HepG2 (cell line): Measurements from ENCODE around the gene HK2. TPM values are rescaled to one million over a fixed set of nuclear protein-coding genes. Genes with fewer than 3 reads are reported as not detected.

Experiments
- EED ChIP-seq: sonication (generic); formaldehyde crosslinking; IDR thresholded peaks from 2 replicates; pipeline ENCODE4 v1.5.0; 2020; ENCODE audit warnings: mild to moderate bottlenecking, missing genetic modification reagents
- GTF3A ChIP-seq: sonication (generic); formaldehyde crosslinking; conservative IDR thresholded peaks from 2 replicates; pipeline ENCODE4 v1.4.0; 2020; ENCODE audit warnings: mild to moderate bottlenecking, missing genetic modification reagents
- HMGA1 ChIP-seq: sonication (generic); formaldehyde crosslinking; conservative IDR thresholded peaks from 2 replicates; pipeline ENCODE4 v1.4.0; 2020; ENCODE audit warnings: missing genetic modification reagents
- MTF1 ChIP-seq: sonication (generic); formaldehyde crosslinking; IDR thresholded peaks from 2 replicates; pipeline ENCODE4 v1.5.0; 2020; ENCODE audit warnings: missing genetic modification reagents
- PLSCR1 ChIP-seq: sonication (generic); formaldehyde crosslinking; IDR thresholded peaks from 2 replicates; pipeline ENCODE4 v1.5.0; 2020; ENCODE audit warnings: missing genetic modification reagents, mild to moderate bottlenecking, borderline replicate concordance
- RFXANK ChIP-seq: IDR thresholded peaks from 2 replicates; pipeline ENCODE4 v1.6.1; 2016
- SAP130 ChIP-seq: IDR thresholded peaks from 2 replicates; pipeline ENCODE4 v1.6.1; 2016; ENCODE audit warnings: low read depth
- SRSF9 ChIP-seq: fragments of 200-400 bp; formaldehyde crosslinking; IDR thresholded peaks from 2 replicates; pipeline ENCODE4 v1.6.1; 2018; ENCODE audit warnings: borderline replicate concordance, mild to moderate bottlenecking, low read depth, low read length; ENCODE audit not compliant: insufficient read depth, poor library complexity, severe bottlenecking
- ZNF143 ChIP-seq: sonication (generic); formaldehyde crosslinking; IDR thresholded peaks from 2 replicates; pipeline ENCODE4 v1.4.0; 2020; ENCODE audit warnings: missing genetic modification reagents
- ZNF207 ChIP-seq: fragments of 450-650 bp; IDR thresholded peaks from 2 replicates; pipeline ENCODE4 v1.6.1; 2016; ENCODE audit warnings: antibody characterized with exemption, borderline replicate concordance
- ZNF382 ChIP-seq: sonication (generic); formaldehyde crosslinking; IDR thresholded peaks from 2 replicates; pipeline ENCODE4 v1.5.0; 2020; ENCODE audit warnings: missing genetic modification reagents, mild to moderate bottlenecking, borderline replicate concordance
- ZNF564 ChIP-seq: sonication (generic); formaldehyde crosslinking; IDR thresholded peaks from 2 replicates; pipeline ENCODE4 v1.8.1; 2023; ENCODE audit warnings: mild to moderate bottlenecking, missing genetic modification reagents
- ZNF574 ChIP-seq: sonication (generic); formaldehyde crosslinking; IDR thresholded peaks from 2 replicates; pipeline ENCODE4 v1.4.0; 2020; ENCODE audit warnings: missing genetic modification reagents
- ZNF747 ChIP-seq: sonication (generic); formaldehyde crosslinking; IDR thresholded peaks from 2 replicates; pipeline ENCODE4 v1.8.1; 2023; ENCODE audit warnings: missing genetic modification reagents, mild to moderate bottlenecking, borderline replicate concordance
- ZNF768 ChIP-seq: sonication (generic); formaldehyde crosslinking; IDR thresholded peaks from 2 replicates; pipeline ENCODE4 v1.4.0; 2020; ENCODE audit warnings: missing genetic modification reagents
- ZNF879 ChIP-seq: sonication (generic); formaldehyde crosslinking; IDR thresholded peaks from 2 replicates; pipeline ENCODE4 v1.8.1; 2023; ENCODE audit warnings: missing genetic modification reagents
- ZXDC ChIP-seq: sonication (generic); formaldehyde crosslinking; IDR thresholded peaks from 2 replicates; pipeline ENCODE4 v1.5.0; 2020; ENCODE audit warnings: mild to moderate bottlenecking, missing genetic modification reagents
- polyA plus RNA-seq, 8 experiments: library from polyadenylated mRNA; depleted of rRNA in 3 of 8; stranded (reverse) in 7 of 8; unstranded in 1 of 8; fragments of >200 nt; fragmentation: Illumina TruSeq in 4 of 8; extraction: Trizol in 4 of 8; gene quantifications; 2 replicates each; pipeline versions ENCODE4 v1.2.1 to v1.2.3, GENCODE V29; 2011 to 2016; ENCODE audit warnings: low read depth in 4 of 8, missing spikeins in 1 of 8, mixed read lengths in 1 of 8; ENCODE audit not compliant: insufficient read depth in 1 of 8
- total RNA-seq, 5 experiments: library from RNA; depleted of rRNA; stranded (reverse); fragments of >200 nt; fragmentation: Illumina TruSeq; extraction: Trizol; gene quantifications; 2 replicates each; pipeline ENCODE4 v1.2.3, GENCODE V29; 2016; ENCODE audit warnings: low read depth in 1 of 5
- TF ChIP-seq, protein P1 (sequence below): sonication (generic); formaldehyde crosslinking; IDR thresholded peaks from 2 replicates; pipeline ENCODE4 v1.5.0; 2020; ENCODE audit warnings: missing genetic modification reagents
- TF ChIP-seq, protein P2 (sequence below): sonication (generic); formaldehyde crosslinking; IDR thresholded peaks from 2 replicates; pipeline ENCODE4 v1.8.1; 2023; ENCODE audit warnings: mild to moderate bottlenecking, inconsistent platforms, moderate library complexity, missing genetic modification reagents, borderline replicate concordance
- TF ChIP-seq, protein P3 (sequence below): sonication (generic); formaldehyde crosslinking; IDR thresholded peaks from 2 replicates; pipeline ENCODE4 v1.8.1; 2023; ENCODE audit warnings: mild to moderate bottlenecking, missing genetic modification reagents

Gene HK2
- total and polyA plus RNA-seq, 2 of the 13 experiments (the other 11 are each of a cell fraction or from before 2014, with no cell fraction given) = 13.2 to 101 TPM

- TF ChIP-seq, protein P1, sequence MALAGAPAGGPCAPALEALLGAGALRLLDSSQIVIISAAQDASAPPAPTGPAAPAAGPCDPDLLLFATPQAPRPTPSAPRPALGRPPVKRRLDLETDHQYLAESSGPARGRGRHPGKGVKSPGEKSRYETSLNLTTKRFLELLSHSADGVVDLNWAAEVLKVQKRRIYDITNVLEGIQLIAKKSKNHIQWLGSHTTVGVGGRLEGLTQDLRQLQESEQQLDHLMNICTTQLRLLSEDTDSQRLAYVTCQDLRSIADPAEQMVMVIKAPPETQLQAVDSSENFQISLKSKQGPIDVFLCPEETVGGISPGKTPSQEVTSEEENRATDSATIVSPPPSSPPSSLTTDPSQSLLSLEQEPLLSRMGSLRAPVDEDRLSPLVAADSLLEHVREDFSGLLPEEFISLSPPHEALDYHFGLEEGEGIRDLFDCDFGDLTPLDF (CRISPR knock-in tag) = no peak
- peak; percentile 92 for TF ChIP-seq SAP130 (CRISPR knock-in tag)
- no peak for TF ChIP-seq SRSF9
- TF ChIP-seq, protein P2, sequence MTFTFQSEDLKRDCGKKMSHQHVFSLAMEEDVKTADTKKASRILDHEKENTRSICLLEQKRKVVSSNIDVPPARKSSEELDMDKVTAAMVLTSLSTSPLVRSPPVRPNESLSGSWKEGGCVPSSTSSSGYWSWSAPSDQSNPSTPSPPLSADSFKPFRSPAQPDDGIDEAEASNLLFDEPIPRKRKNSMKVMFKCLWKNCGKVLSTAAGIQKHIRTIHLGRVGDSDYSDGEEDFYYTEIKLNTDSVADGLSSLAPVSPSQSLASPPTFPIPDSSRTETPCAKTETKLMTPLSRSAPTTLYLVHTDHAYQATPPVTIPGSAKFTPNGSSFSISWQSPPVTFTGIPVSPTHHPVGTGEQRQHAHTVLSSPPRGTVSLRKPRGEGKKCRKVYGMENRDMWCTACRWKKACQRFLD (CRISPR knock-in tag) = no peak
- TF ChIP-seq GTF3A (CRISPR knock-in tag) = no peak
- TF ChIP-seq ZNF768 = no peak
- TF ChIP-seq PLSCR1 (CRISPR knock-in tag) = no peak
- TF ChIP-seq, protein P3, sequence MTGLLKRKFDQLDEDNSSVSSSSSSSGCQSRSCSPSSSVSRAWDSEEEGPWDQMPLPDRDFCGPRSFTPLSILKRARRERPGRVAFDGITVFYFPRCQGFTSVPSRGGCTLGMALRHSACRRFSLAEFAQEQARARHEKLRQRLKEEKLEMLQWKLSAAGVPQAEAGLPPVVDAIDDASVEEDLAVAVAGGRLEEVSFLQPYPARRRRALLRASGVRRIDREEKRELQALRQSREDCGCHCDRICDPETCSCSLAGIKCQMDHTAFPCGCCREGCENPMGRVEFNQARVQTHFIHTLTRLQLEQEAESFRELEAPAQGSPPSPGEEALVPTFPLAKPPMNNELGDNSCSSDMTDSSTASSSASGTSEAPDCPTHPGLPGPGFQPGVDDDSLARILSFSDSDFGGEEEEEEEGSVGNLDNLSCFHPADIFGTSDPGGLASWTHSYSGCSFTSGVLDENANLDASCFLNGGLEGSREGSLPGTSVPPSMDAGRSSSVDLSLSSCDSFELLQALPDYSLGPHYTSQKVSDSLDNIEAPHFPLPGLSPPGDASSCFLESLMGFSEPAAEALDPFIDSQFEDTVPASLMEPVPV (CRISPR knock-in tag) = no peak
- peak; percentile 31; the same call in 1 of the 2 replicates for TF ChIP-seq ZXDC (CRISPR knock-in tag)
- TF ChIP-seq ZNF207 = no peak
- TF ChIP-seq RFXANK (CRISPR knock-in tag) = peak; percentile 74; the same call in 1 of the 2 replicates
- peak; percentile 78 for TF ChIP-seq ZNF564
- no peak for TF ChIP-seq HMGA1 (CRISPR knock-in tag)
- no peak for TF ChIP-seq ZNF382
- no peak for TF ChIP-seq ZNF879
- TF ChIP-seq EED (CRISPR knock-in tag) = no peak; the same call in 1 of the 2 replicates
- peak; percentile 65; the same call in 1 of the 2 replicates for TF ChIP-seq ZNF747 (CRISPR knock-in tag)
- peak; percentile 49 for TF ChIP-seq ZNF574 (CRISPR knock-in tag)
- no peak for TF ChIP-seq ZNF143 (CRISPR knock-in tag)
- TF ChIP-seq MTF1 = no peak
Measured at GRCh38 chr2:74856004-74856578, 22.2 kb downstream of the HK2 start (continued).
